Bronchial epithelial cell (primary cell): ENCODE data around the gene GAS2L1. TPM values are rescaled to one million over a fixed set of nuclear protein-coding genes. Genes with fewer than 3 reads are reported as not detected.
"Not testable (repeated sequence)": the region's sequence is repeated elsewhere in the genome, so short reads cannot be mapped to it uniquely, and the experiment has no call there.

Source experiments
- DNase-seq: peaks from one replicate; pipeline ENCODE4 v3.0.0-alpha.2; 2010; ENCODE audit warnings: low read depth
- FAIRE-seq: peaks from 2 replicates; lab custom pipeline; 2011; peaks lifted over from hg19 to GRCh38; lab: Jason Lieb, UNC
- H3K27me3 ChIP-seq: 2 replicates; pipeline ENCODE4 v1.5.1; 2011; ENCODE audit warnings: low read length; ENCODE audit not compliant: control insufficient read depth, insufficient read depth
- H3K36me3 ChIP-seq: 2 replicates; pipeline ENCODE4 v1.5.1; 2011; ENCODE audit warnings: low read length; ENCODE audit not compliant: control insufficient read depth, insufficient read depth
- H3K4me3 ChIP-seq: 2 replicates; pipeline ENCODE4 v1.5.1; 2011; ENCODE audit warnings: mild to moderate bottlenecking, low read depth, low read length, control low read depth
- CTCF ChIP-seq: IDR thresholded peaks from 2 replicates; pipeline ENCODE4 v1.5.1; 2011; ENCODE audit warnings: mild to moderate bottlenecking, moderate library complexity, low read length, control low read depth, inconsistent platforms; ENCODE audit not compliant: insufficient read depth, severe bottlenecking
- total RNA-seq: library from RNA; depleted of rRNA; stranded (reverse); fragments of >200 nt; gene quantifications from 2 replicates; pipeline ENCODE4 v1.2.1, GENCODE V29; 2014

GAS2L1 gene
- total RNA-seq, 1 donor from 2014 or later = 5.3 TPM

GRCh38 chr22:29344137-29344536 lies 37.7 kb downstream of the GAS2L1 start:
- peak; percentile 60 for FAIRE-seq
- Histone ChIP-seq H3K4me3 (no peak overlapping the region), H3K36me3 (peaks cover 20% of the 10 kb centered on the region), H3K27me3 (no peaks in the 10 kb centered on the region)
- no peak for TF ChIP-seq CTCF
- peak; percentile 89 for DNase-seq

- not testable (repeated sequence) for H3K4me3 ChIP-seq, H3K27me3 ChIP-seq, FAIRE-seq, DNase-seq
- H3K36me3 ChIP-seq = peaks cover 21% of the 10 kb centered on the region
These were observed 38.4 kb downstream of the GAS2L1 start for GRCh38 chr22:29344889-29345288.

GRCh38 chr22:29345932-29346331 lies 39.5 kb downstream of the GAS2L1 start:
- Histone ChIP-seq H3K36me3 (peaks cover 28% of the 10 kb centered on the region), H3K27me3 (no peaks in the 10 kb centered on the region), H3K4me3 (no peak overlapping the region)
- no peak for TF ChIP-seq CTCF
- FAIRE-seq (no peak), DNase-seq (no peak)

- Histone ChIP-seq H3K4me3 (no peak overlapping the region), H3K36me3 (peaks cover 24% of the 10 kb centered on the region), H3K27me3 (no peaks in the 10 kb centered on the region)
- DNase-seq = no peak
- no peak for TF ChIP-seq CTCF
- FAIRE-seq = no peak
These were observed 40.2 kb downstream of the GAS2L1 start for GRCh38 chr22:29346659-29347058.

GRCh38 chr22:29348041-29348440 lies 41.6 kb downstream of the GAS2L1 start:
- Histone ChIP-seq H3K36me3 (peaks cover 27% of the 10 kb centered on the region), H3K27me3 (no peaks in the 10 kb centered on the region), H3K4me3 (no peak overlapping the region)
- DNase-seq (no peak), FAIRE-seq (peak; percentile 75)
- TF ChIP-seq CTCF = no peak

GRCh38 chr22:29348956-29349355 lies 42.5 kb downstream of the GAS2L1 start:
- DNase-seq = peak; percentile 65
- peaks cover 33% of the 10 kb centered on the region for H3K36me3 ChIP-seq
- no peak for FAIRE-seq
- no peak for TF ChIP-seq CTCF
- no peak overlapping the region for H3K4me3 ChIP-seq
- no peaks in the 10 kb centered on the region for H3K27me3 ChIP-seq
